Left lobe of liver (tissue), 2 donors: ENCODE results near the gene CLN3. TPM values are rescaled to one million over a fixed set of nuclear protein-coding genes. Genes with fewer than 3 reads are reported as not detected.
"Not testable (repeated sequence)": the region's sequence is repeated elsewhere in the genome, so short reads cannot be mapped to it uniquely, and the experiment has no call there.

Source experiments
- ATAC-seq: fragments of 200-7000 bp; cut with Tn5 transposase; one replicate; pipeline ENCODE4 v1.9.1; 2020; ENCODE audit warnings: mild to moderate bottlenecking, moderate library complexity
- DNase-seq: peaks from one replicate; pipeline ENCODE4 v3.0.0-alpha.2; 2020; ENCODE audit warnings: low spot score
- total RNA-seq: library from RNA; stranded (reverse); gene quantifications from one replicate; pipeline ENCODE4 v1.2.1, GENCODE V29; 2021
- donor health status: DM: no; HTN: no; CAD: no; lungs with moderate emphysema.
- donor health status: DM: no; HTN: yes; CAD: no.

The CLN3 gene
- total RNA-seq, 1 donor from 2014 or later = 17.5 TPM

GRCh38 chr16:28495098-28495793 lies 3.4 kb upstream of the CLN3 start:
- ATAC-seq = no peak
- no peak for DNase-seq

- DNase-seq (no peak), ATAC-seq (no peak)
These were observed 2.4 kb upstream of the CLN3 start, which contains the start of gene APOBR for GRCh38 chr16:28494121-28494851. Gene APOBR (plus strand): TSS chr16:28494643. CDS start chr16:28494682, 39 bp downstream.

- ATAC-seq (no peak), DNase-seq (no peak)
These were observed 637 bp upstream of the CLN3 start for GRCh38 chr16:28492511-28492910.

DNA sequence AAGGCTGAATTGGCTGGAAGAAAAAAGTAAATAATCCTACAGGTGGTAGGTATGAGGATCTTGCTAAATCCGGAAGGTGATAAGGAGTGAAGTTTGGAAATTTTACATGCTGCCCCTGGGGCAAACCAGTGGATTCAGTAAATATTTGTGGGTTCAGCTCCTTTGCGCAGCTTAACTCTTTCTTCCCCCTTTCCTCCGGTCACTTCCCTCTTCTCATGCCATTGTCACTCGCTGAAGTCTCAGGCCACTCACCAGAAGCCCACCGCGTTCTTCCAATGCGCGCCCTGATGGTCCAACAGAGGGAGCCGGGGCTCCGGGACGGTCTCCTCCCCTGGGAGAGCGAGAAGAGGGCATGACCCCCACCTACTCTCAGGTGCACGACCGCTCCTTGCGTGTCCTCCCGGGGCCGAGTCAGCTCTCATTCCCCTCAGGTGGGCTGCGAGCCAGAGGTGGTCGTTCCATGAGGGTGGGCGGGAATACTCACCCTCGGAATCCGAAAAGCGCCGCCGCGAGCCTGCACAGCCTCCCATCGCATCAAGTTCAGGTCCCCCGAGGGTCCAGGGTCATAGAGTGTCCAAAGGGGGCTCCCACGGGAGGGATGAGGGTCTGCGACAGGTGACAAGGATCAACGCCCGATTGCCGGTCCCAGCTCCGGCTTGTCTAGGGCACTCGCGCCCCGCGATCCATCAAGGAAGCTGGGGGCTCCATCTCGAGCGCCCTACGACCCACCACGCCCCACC lies 474 bp downstream of the CLN3 start:
- peak; percentile 44 for ATAC-seq
- DNase-seq = no peak

- ATAC-seq (no peak), DNase-seq (no peak)
These were observed 5.6 kb downstream of the CLN3 start for GRCh38 chr16:28486266-28486665.

- DNase-seq = not testable (repeated sequence)
These were observed 8.5 kb downstream of the CLN3 start for GRCh38 chr16:28483361-28483760.

GRCh38 chr16:28482026-28482425 lies 9.8 kb downstream of the CLN3 start:
- DNase-seq (no peak), ATAC-seq (no peak)

More at GRCh38 chr16:28483361-28483760, 8.5 kb downstream of the CLN3 start:
- not testable (repeated sequence) for ATAC-seq

DNA sequence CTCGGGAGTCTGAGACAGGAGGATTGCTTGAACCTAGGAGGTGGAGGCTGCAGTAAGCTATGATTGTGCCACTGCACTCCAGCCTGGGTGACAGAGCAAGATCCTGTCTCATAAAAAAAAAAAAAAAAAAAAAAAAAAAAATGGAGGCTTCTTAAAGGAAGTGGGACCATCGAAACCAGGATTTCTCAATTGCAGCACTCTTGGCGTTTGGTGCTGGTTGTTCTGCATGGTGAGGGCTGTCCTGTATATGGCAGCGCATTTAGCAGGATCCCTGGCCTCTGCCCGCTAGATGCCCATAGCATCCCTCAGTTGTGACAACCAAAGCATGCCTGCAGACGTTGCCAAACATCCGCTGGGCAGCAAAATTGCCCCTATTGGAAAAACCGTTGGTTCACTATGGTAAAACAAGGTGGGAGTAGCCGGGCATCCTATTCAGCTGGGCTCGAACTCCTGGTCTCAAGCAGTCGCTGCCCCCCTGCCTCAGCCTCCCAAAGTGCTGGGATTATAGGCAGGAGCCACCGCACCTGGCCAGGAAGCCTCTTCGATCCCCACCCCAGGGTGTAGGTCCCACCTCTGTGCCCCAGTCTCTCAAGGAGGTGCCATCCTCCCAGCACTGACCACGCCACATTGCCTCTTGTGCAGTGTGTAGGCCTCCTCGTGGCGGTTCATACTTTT lies 13.2 kb downstream of the CLN3 start:
- ATAC-seq = no peak
- DNase-seq = no peak

DNA sequence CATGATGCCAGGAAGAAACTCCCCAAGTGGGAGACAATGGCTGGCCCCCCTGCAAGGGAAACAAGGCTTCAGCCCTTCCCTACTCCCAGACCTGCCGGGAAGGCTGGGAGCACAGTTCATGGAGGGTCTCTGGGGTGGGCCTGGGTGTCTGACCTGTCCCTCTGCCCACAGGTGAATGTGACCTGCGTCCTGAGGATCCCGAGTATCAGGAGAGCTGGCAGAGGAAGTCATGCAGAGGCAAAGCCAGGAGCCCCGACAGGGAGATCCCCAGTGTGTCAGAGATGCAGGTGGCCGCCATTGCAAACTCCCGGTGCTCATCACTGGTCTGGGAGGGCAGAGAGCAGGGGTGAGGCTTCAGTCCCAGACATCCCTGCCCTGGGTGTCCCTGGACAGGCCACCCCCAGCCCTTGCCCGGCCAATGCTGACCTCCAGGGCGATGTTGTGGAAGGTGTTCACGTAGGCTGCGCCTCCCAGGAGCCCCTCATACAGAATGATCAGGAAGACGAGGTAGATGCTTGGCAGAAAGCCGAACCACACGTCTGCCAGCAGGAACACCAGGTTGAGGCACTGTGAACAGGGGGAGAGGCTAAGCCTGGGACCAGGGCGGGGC lies 14.5 kb downstream of the CLN3 start:
- ATAC-seq (no peak), DNase-seq (no peak)

GRCh38 chr16:28475221-28475620 lies 16.7 kb downstream of the CLN3 start:
- DNase-seq (no peak), ATAC-seq (no peak)

- peak; percentile 10 for DNase-seq
These were observed 18.1 kb downstream of the CLN3 start for GRCh38 chr16:28473714-28474265.

DNA sequence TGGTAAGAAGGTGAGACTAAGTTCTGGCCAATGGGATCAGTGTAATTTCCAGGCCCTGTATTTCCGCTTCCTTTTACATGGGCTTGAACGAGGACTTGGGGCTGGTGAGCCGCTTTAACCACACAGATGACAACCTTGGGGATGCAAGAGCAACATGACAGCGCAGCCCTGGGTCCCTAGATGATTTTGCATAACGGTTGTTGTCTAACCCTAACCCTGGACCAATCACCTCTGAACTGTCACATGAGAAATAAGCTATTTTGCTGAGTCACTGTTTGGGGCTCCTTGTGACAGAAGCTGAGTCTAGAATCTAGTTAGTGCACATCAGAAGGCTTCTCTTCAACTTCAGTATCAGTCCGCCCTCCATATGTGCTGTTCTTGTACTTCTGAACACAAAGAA lies 44.8 kb downstream of the CLN3 start:
- not testable (repeated sequence) for DNase-seq, ATAC-seq

More at GRCh38 chr16:28473714-28474265, 18.1 kb downstream of the CLN3 start:
- no peak for ATAC-seq

DNA sequence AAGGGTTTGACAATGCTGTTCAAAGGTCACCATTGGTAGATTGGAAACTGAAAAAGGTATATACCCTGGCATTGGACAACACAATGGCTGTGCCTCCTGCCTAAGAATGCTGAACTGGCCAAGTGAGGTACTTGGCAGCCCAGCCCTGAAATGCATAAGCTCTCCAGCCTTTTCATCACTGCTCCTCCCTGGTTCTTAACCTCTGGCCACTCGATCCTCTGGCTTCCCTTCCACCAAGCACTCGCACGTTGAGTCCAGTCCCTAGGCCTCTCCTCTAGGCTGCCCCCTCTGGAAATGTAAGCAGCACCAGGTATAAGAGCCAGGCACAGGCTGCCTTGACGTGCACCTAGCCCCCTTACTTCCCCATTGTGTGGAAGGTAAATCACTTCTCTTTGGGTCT lies 45.5 kb downstream of the CLN3 start:
- not testable (repeated sequence) for ATAC-seq, DNase-seq

GRCh38 chr16:28443943-28444342 lies 47.9 kb downstream of the CLN3 start:
- not testable (repeated sequence) for ATAC-seq, DNase-seq

GRCh38 chr16:28438899-28439298 lies 53.0 kb downstream of the CLN3 start:
- not testable (repeated sequence) for ATAC-seq, DNase-seq

DNA sequence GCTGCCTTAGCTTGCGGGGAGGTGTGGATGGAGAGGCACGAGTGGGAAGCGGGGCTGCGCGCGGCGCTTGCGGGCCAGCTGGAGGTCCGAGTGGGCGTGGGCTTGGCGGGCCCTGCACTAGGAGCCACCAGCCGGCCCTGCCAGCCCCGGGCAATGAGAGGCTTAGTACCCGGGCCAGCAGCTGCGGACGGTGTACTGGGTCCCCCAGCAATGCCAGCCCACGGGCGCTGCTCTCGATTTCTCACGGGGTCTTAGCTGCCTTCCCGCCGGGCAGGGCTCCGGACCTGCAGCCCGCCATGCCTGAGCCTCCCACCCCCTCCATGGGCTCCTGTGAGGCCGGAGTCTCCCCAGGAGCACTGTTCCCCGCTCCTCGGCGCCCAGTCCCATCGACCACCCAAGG lies 56.5 kb downstream of the CLN3 start:
- DNase-seq, ATAC-seq: not testable (repeated sequence)
